Endometrial microvascular endothelial cells (primary cell): ENCODE measurements around the gene HGFAC. TPM values are rescaled to one million over a fixed set of nuclear protein-coding genes. Genes with fewer than 3 reads are reported as not detected.

Experiments
- in situ Hi-C: cut with HindIII; loops from 2 replicates; pipeline ENCODE4 v1.10.0; 2017; ENCODE audit warnings: low sequenced_read_pairs, low pct_unique_long_range_greater_than_20kb; ENCODE audit errors: inconsistent ontology term
- total RNA-seq: library from RNA; depleted of rRNA; stranded (reverse); fragments of >200 nt; gene quantifications from one replicate; pipeline ENCODE4 v1.2.3, GENCODE V29; 2015; ENCODE audit errors: inconsistent ontology term

HGFAC gene
- not detected for total RNA-seq

- in situ Hi-C loops = no loop called here
Measured at GRCh38 chr4:3441501-3442459, at the start of gene HGFAC. HGFAC (plus strand) TSS chr4:3441968; CDS start chr4:3442002, 34 bp downstream.

- in situ Hi-C loops = no loop called here
Measured at GRCh38 chr4:3392321-3392720, 49.4 kb upstream of the HGFAC start.

DNA sequence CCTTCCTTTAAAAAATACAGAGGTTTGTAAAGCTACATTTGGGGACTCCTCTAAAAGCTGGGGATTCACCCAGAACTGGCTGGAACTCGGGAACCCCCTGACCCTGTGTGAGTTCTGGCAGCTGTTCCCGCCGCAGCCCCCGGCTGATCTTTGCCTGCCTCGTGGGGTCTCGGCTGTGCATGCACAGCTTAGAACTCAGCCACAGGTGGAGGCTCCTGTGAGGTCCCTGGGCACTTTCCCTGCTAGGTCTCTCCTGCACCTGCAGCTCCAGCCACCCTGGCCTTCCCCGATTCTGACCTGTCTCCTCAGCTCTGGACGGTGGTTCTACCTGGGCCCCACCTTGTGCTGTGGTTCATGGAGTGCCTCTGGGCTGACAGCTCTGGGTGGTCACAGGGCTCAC lies 48.6 kb upstream of the HGFAC start:
- in situ Hi-C loops = no loop called here

- in situ Hi-C loops = no loop called here
Measured at GRCh38 chr4:3396600-3396999, 45.2 kb upstream of the HGFAC start.

DNA sequence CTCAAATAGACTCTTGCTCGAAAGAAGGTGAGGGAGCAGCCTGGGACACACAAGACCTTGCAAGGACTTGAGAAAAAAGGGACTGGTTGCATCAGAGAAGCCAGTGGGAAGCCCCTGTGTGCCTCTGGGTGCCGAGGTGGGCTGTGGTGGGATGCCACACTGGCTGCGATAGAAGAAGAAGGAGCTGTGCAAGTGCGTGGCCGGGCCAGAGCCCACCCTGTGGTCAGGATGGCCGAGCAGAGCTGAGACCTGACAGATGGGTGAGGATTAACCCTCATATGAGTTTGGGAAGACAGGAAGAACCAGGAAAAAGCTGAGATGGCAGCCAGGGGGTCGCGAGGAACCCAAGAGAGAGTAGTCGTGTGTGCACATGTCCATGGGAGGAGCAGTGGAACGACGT lies 44.6 kb upstream of the HGFAC start:
- in situ Hi-C loops = no loop called here

- in situ Hi-C loops = no loop called here
Measured at GRCh38 chr4:3399277-3400194, 42.2 kb upstream of the HGFAC start.

GRCh38 chr4:3401436-3402171 lies 40.2 kb upstream of the HGFAC start:
- in situ Hi-C loops = no loop called here

GRCh38 chr4:3402491-3403347 lies 39.0 kb upstream of the HGFAC start:
- in situ Hi-C loops = no loop called here

- in situ Hi-C loops = no loop called here
Measured at GRCh38 chr4:3403348-3403906, 38.3 kb upstream of the HGFAC start.

DNA sequence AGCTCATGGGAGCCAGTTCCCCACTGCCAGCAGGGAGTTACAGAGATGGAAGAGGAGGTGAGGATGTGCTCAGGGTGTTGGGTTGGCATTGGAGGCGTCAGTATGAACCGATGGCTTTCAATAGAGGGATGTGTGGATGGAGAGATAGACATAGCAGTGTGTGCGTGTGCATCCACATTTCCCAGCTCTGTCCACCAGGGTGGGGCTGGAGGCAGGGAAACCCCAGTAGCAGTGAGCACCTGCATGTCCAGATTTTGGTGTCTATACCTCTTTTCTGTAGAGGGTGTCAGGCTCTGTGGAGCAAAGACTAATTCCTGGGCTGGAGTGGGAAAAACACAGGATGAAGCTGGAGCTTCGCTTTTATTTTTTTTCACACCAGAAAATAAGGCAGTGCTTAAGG lies 37.2 kb upstream of the HGFAC start:
- in situ Hi-C loops = no loop called here

DNA sequence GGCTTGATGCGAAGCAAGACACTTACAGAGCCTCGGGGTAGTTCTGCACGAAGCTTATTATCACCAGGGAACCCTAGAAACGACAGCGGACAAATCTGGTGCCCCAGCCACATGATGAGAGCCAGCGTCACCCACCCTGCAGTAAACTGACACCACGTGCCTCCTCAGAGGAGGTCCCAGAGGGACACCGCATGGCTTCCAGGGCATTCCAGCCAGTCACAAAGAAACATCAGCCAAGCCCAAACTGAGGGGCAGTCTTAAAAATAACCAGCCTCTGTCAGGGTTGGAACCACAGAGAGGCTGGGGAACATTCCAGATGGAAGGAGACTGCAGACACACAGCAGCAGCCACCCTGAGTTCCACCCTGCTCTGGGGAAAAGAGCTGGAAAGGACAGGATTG lies 36.6 kb upstream of the HGFAC start:
- in situ Hi-C loops = no loop called here

DNA sequence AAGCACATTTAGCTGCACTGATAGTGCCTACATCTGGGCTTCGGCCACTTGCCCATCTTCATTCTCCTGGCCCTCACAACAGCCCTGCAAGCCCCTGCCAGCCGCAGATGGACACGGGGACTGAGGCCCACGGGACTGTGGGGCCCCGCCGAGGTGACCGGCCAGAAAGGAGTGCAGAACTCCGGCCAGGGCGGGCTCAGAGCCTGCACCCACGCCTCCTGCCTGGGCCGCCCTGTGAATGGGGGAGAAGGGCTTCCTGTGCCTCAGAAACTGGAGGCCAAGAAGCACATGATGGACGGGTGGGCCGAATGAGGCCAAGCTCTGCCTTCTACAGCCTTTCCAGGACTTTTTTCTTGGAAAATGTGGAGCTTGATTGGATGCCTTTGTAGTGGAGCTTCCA lies 35.7 kb upstream of the HGFAC start:
- in situ Hi-C loops = no loop called here

- in situ Hi-C loops = no loop called here
Measured at GRCh38 chr4:3406431-3406830, 35.3 kb upstream of the HGFAC start.

DNA sequence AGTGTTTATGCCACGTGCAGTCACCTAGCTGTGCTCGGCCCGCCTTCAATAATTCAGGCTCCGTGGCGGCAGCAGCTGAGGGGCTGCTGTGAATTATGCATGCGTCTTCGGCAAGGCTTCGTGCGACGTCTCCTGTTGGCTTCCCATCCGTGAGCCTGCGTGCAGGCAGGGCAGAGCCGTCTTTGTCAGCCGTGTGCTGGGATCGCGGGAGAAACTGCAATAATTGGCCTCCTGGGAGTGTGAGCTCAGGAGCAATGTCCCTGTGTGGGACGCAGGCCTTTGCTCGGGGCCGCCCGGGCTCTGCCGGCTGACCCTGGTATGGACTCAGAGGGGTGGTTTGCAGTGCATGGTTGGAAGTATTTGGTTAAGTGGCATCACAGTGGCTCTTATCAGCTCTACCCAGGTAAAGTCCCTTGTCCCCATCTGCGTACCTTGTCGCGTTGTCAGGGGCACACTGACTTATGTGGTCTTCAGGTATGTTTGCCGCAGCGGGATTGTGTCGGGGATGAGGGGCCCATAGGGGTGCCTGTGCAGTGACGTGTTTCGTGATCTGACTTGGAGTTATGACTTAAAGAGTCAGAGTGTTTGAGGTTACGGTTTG lies 34.5 kb upstream of the HGFAC start:
- in situ Hi-C loops = no loop called here

DNA sequence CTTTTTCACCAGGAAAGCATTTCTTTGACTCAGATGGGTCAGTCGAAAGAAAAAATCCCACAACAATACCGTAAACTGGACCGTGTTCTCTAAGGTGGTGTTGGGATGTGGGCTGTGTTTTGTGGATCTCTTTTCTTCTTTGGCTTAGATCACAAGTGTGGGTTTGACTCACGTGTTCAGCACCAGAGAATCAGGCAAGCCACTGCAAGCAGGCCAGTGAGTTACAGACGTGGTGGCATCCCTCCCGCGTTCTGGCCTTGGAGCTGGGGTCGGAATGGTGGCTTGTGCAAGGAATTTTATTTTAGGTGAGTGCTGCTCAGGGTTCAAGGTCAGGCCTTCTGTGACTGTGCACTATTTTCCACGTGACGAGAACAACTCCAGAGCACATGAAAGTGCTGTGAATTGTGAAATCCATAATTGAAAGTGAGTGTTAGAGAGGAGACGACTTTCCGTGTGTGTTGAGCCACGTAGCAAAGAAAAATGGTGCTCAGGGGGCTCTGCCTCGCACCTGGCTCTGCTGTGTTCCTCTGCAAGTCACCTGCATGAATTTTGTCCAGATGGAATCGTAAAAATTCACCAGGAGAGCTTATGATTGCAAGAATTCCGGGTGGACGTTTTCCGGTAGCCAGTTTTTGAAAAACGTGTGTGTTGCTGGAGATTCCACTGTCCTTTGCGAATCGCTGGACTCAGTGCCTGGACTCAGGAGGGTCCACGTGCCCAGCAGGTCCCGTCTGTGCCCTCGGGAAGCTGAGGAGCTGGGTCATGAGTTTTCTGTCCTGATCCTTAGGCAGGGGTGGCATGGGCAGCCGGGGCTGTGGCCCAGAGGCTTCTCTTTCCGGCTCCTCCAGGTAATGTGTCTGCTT lies 33.6 kb upstream of the HGFAC start:
- in situ Hi-C loops = no loop called here

DNA sequence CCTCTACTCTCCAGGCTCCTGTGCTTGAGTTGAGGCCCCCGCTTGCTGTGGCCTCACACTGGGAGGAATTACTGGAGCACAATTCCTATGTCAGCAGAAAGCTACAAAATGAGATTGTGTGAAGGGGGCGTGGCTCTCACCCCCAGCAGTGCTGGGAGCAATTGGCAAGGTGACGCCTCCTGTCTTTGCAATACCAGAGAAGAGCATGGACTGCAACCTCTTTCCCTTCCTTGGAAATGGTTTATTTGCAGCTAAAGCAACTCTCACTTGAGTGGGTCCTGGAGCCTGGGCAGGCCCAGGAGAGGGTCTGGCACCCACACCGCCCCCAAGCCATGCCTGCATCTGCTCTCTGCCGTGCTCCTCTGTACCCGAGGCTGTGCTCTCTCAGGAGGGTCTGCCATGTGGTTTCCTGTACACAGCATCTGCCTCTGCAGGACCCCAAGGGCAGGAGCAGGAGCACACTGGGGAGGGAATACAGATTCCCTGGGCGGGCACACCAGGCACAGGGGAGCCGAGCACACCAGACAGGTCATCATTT lies 32.9 kb upstream of the HGFAC start:
- in situ Hi-C loops = no loop called here
